H1 (cell line): ENCODE results near the gene WSCD2. TPM values are rescaled to one million over a fixed set of nuclear protein-coding genes. Genes with fewer than 3 reads are reported as not detected.

Experiments used
- CTCF ChIA-PET: fragments of 300-600 bp; sonication (Branson Sonifier 250); formaldehyde crosslinking; loops from one replicate; lab custom pipeline; 2021; ENCODE audit not compliant: partially characterized antibody; lab: Charles Lee
- POLR2A ChIA-PET: fragments of 300-600 bp; sonication (Branson Sonifier 250); formaldehyde crosslinking; loops from one replicate; lab custom pipeline; 2021; ENCODE audit warnings: inconsistent platforms; ENCODE audit not compliant: partially characterized antibody; lab: Charles Lee
- DNase-seq, 2 experiments: peaks; one replicate each; pipeline versions ENCODE4 v3.0.0 to v3.0.0-alpha.2; 2010 to 2022; ENCODE audit warnings: low spot score in 2 of 2, low read depth in 1 of 2, mixed read lengths in 1 of 2
- FAIRE-seq: peaks from 2 replicates; lab custom pipeline; 2011; peaks lifted over from hg19 to GRCh38; lab: Jason Lieb, UNC
- H2AFZ ChIP-seq: 2 replicates; pipeline ENCODE4 v1.8.1; 2012; ENCODE audit warnings: low read length, inconsistent platforms
- H2AK5ac ChIP-seq: 2 replicates; pipeline ENCODE4 v1.6.1; 2013; ENCODE audit warnings: low read depth, low read length
- H2BK120ac ChIP-seq: replicated peaks from 2 replicates; pipeline ENCODE3; 2013; ENCODE audit warnings: low read depth, low read length, inconsistent platforms
- H2BK12ac ChIP-seq: 2 replicates; pipeline ENCODE4 v1.6.1; 2013; ENCODE audit warnings: low read depth, low read length
- H2BK15ac ChIP-seq: 2 replicates; pipeline ENCODE4 v1.6.1; 2013; ENCODE audit warnings: low read length
- H2BK20ac ChIP-seq: 2 replicates; pipeline ENCODE4 v1.6.1; 2013; ENCODE audit warnings: low read length
- H2BK5ac ChIP-seq: 2 replicates; pipeline ENCODE4 v1.6.1; 2013; ENCODE audit warnings: low read depth, low read length
- H3K14ac ChIP-seq: 2 replicates; pipeline ENCODE4 v1.6.1; 2013; ENCODE audit warnings: inconsistent platforms; ENCODE audit not compliant: insufficient read length
- H3K18ac ChIP-seq: 2 replicates; pipeline ENCODE4 v1.6.1; 2013; ENCODE audit warnings: low read length; ENCODE audit errors: extremely low read depth
- H3K23ac ChIP-seq: 2 replicates; pipeline ENCODE4 v1.6.1; 2013; ENCODE audit warnings: inconsistent platforms; ENCODE audit not compliant: insufficient read length
- H3K23me2 ChIP-seq: 2 replicates; pipeline ENCODE4 v1.6.1; 2013; ENCODE audit warnings: low read depth, low read length
- H3K27ac ChIP-seq: 2 replicates; pipeline ENCODE4 v1.6.1; 2011; ENCODE audit warnings: low read depth, low read length, inconsistent platforms
- H3K27me3 ChIP-seq, 4 experiments: replicated peaks in 1 of 4; 1 replicate in 1 of 4; 2 replicates in 3 of 4; pipeline versions ENCODE4 v1.6.1 to v1.8.1; 2011 to 2013; ENCODE audit warnings: low read length in 3 of 4, mild to moderate bottlenecking in 3 of 4, inconsistent platforms in 2 of 4, mixed read lengths in 2 of 4, moderate library complexity in 1 of 4; ENCODE audit not compliant: control insufficient read depth in 3 of 4, insufficient read depth in 3 of 4; ENCODE audit errors: extremely low read depth in 1 of 4
- H3K36me3 ChIP-seq, 4 experiments: 2 replicates each; pipeline versions ENCODE4 v1.6.1 to v1.8.1; 2011 to 2013; ENCODE audit warnings: mild to moderate bottlenecking in 4 of 4, low read length in 3 of 4, moderate library complexity in 2 of 4, control low read depth in 1 of 4, inconsistent platforms in 1 of 4; ENCODE audit not compliant: insufficient read depth in 4 of 4, control insufficient read depth in 2 of 4
- H3K4ac ChIP-seq: replicated peaks from 2 replicates; pipeline ENCODE3; 2013; ENCODE audit warnings: low read length, low read depth, mixed read lengths, inconsistent platforms; ENCODE audit not compliant: insufficient read length
- H3K4me1 ChIP-seq, 4 experiments: replicated peaks in 1 of 4; 1 replicate in 1 of 4; 2 replicates in 3 of 4; pipeline versions ENCODE4 v1.6.1 to v1.8.1; 2011 to 2013; ENCODE audit warnings: low read length in 3 of 4, inconsistent platforms in 2 of 4, mixed read lengths in 1 of 4; ENCODE audit not compliant: insufficient read depth in 4 of 4, control insufficient read depth in 3 of 4
- H3K4me2 ChIP-seq, 2 experiments: 2 replicates each; pipeline versions ENCODE4 v1.6.1 to v1.8.1; 2011 to 2013; ENCODE audit warnings: low read depth in 2 of 2, low read length in 2 of 2, control low read depth in 1 of 2, inconsistent platforms in 1 of 2, mild to moderate bottlenecking in 1 of 2; ENCODE audit not compliant: insufficient read depth in 1 of 2
- H3K4me3 ChIP-seq, 4 experiments: fragments of 200-600, 300-600 bp in 1 of 4; sonication (generic), shearing (Covaris generic), sonication (Bioruptor Twin) in 1 of 4; 2 replicates each; pipeline versions ENCODE4 v1.5.1 to v1.8.1; 2011 to 2016; ENCODE audit warnings: low read length in 4 of 4, low read depth in 3 of 4, control low read depth in 2 of 4, inconsistent platforms in 2 of 4, mild to moderate bottlenecking in 2 of 4, mixed read lengths in 1 of 4, moderate library complexity in 1 of 4; ENCODE audit not compliant: insufficient read depth in 2 of 4; ENCODE audit errors: extremely low read depth in 1 of 4
- H3K56ac ChIP-seq: replicated peaks from 2 replicates; pipeline ENCODE3; 2013; ENCODE audit warnings: low read depth, mild to moderate bottlenecking, mixed read lengths, low read length, inconsistent platforms; ENCODE audit not compliant: insufficient read length
- H3K79me1 ChIP-seq: 2 replicates; pipeline ENCODE4 v1.6.1; 2013; ENCODE audit warnings: low read depth, low read length, control low read depth
- H3K79me2 ChIP-seq, 2 experiments: 2 replicates each; pipeline versions ENCODE4 v1.6.1 to v1.8.1; 2012 to 2013; ENCODE audit warnings: low read length in 2 of 2, mild to moderate bottlenecking in 2 of 2, inconsistent platforms in 1 of 2; ENCODE audit not compliant: insufficient read depth in 2 of 2, control insufficient read depth in 1 of 2
- H3K9ac ChIP-seq, 4 experiments: replicated peaks in 1 of 4; 1 replicate in 1 of 4; 2 replicates in 3 of 4; pipeline versions ENCODE4 v1.6.1 to v1.8.1; 2011 to 2013; ENCODE audit warnings: low read depth in 3 of 4, low read length in 3 of 4, control low read depth in 2 of 4, mild to moderate bottlenecking in 2 of 4, moderate library complexity in 2 of 4, inconsistent platforms in 1 of 4; ENCODE audit errors: extremely low read depth in 1 of 4
- H3K9me3 ChIP-seq, 2 experiments: 2 replicates each; pipeline versions ENCODE4 v1.6.1 to v1.8.1; 2012 to 2013; ENCODE audit warnings: mild to moderate bottlenecking in 2 of 2, moderate library complexity in 2 of 2, control low read depth in 1 of 2, inconsistent platforms in 1 of 2, low read depth in 1 of 2, low read length in 1 of 2, mixed read lengths in 1 of 2; ENCODE audit not compliant: insufficient read depth in 2 of 2
- H4K20me1 ChIP-seq, 2 experiments: replicated peaks in 1 of 2; 2 replicates each; pipeline versions ENCODE3 to v1.8.1; 2011 to 2013; ENCODE audit warnings: inconsistent platforms in 2 of 2, low read length in 2 of 2, mild to moderate bottlenecking in 1 of 2; ENCODE audit not compliant: insufficient read depth in 2 of 2, control insufficient read depth in 1 of 2
- H4K5ac ChIP-seq: 2 replicates; pipeline ENCODE4 v1.6.1; 2013; ENCODE audit warnings: low read length, low read depth, mixed read lengths, inconsistent platforms; ENCODE audit not compliant: insufficient read length
- H4K8ac ChIP-seq: 2 replicates; pipeline ENCODE4 v1.8.0; 2013; ENCODE audit warnings: mild to moderate bottlenecking, moderate library complexity, low read length, inconsistent platforms; ENCODE audit not compliant: insufficient read depth; ENCODE audit errors: extremely low read depth
- H4K91ac ChIP-seq: replicated peaks from 2 replicates; pipeline ENCODE3; 2013; ENCODE audit warnings: low read length, mixed read lengths, inconsistent platforms; ENCODE audit not compliant: insufficient read length
- CBX8 ChIP-seq: fragments of 300-800, 300-1000 bp; sonication (generic); IDR thresholded peaks from 2 replicates; pipeline ENCODE4 v1.7.1; 2016; ENCODE audit warnings: low read depth, low read length, borderline replicate concordance
- RFX5 ChIP-seq: IDR thresholded peaks from 2 replicates; pipeline ENCODE4 v1.6.1; 2011; ENCODE audit warnings: low read depth, low read length, improper control_type of control experiment, borderline replicate concordance
- WGBS, 2 experiments: shearing (Covaris generic) in 1 of 2; methylation state at CpG; one replicate each; pipeline versions ENCODE4 v1.1.6 to v1.1.7; 2013 to 2015; ENCODE audit warnings: low lambda C conversion rate in 2 of 2, mixed read lengths in 2 of 2, inconsistent platforms in 1 of 2, low coverage in 1 of 2, missing lambda C conversion rate in 1 of 2; ENCODE audit not compliant: insufficient replicate concordance in 2 of 2, insufficient coverage in 1 of 2, insufficient read length in 1 of 2; ENCODE audit errors: extremely low coverage in 1 of 2, missing lambda C conversion rate in 1 of 2; 5-methylcytosine and 5-hydroxymethylcytosine counted together
- polyA plus RNA-seq, 7 experiments: library from polyadenylated mRNA; depleted of rRNA in 3 of 7; stranded (reverse) in 5 of 7; unstranded in 2 of 7; fragments of >200 nt in 5 of 7; fragments of 200-250 nt in 2 of 7; gene quantifications; 1 replicate in 5 of 7; 2 replicates in 1 of 7; 4 replicates in 1 of 7; pipeline versions ENCODE4 v1.2.1 to v1.2.3, GENCODE V29; 2011 to 2013; ENCODE audit warnings: missing spikeins in 2 of 7, mixed read lengths in 2 of 7
- total RNA-seq: library from RNA; stranded (reverse); fragmentation: NEBNext Ultra II Directional; extraction: Animal tissue kit (Norgen Biotek cat#: 25700); gene quantifications from 2 replicates; pipeline ENCODE4 v1.2.1, GENCODE V29; 2021

Gene WSCD2
- total and polyA plus RNA-seq, 2 of the 8 experiments (the other 6 are each of a cell fraction or from before 2014, with no cell fraction given) = 1.3 to 2.2 TPM

DNA sequence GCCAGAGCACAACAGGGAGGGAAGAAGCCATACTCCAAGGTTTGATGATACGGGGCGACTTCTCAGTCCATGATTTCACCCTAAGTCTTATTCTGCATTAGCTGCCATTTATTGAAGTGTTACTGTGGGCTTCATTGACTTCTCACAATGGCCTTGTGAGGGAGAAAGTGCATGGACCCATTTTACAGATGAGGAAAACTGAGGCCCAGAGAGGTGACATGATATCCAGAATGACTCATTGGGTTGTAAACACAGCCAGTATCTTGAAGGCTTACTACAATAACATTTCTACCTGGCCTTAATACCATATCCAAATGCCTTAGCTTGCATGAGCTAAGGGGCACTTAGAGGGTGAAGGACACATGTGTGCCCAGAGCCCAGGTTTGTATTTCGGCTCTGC, 109.4 kb downstream of the WSCD2 start:
- no peak for FAIRE-seq
- TF ChIP-seq RFX5 (no peak), CBX8 (no peak)
- POLR2A ChIA-PET = no interaction called here
- H2AK5ac ChIP-seq = no peak overlapping the region
- H3K18ac ChIP-seq = no peak overlapping the region
- H4K91ac ChIP-seq = no peak overlapping the region
- H4K20me1 ChIP-seq = no peaks in the 10 kb centered on the region
- no peak overlapping the region for H3K4ac ChIP-seq
- no peak overlapping the region for H3K9ac ChIP-seq
- CTCF ChIA-PET = interaction anchor here (1.1 to 6.9 kb wide), 16 partner anchors 8 to 259 kb away, joined by 3 to 35 read pairs (median 6); no protein-coding TSS in a partner anchor
- H2AFZ ChIP-seq = no peak overlapping the region
- H3K9me3 ChIP-seq = no peaks in the 10 kb centered on the region; a peak in 1 of 4 replicates
- no peaks in the 10 kb centered on the region for H3K79me2 ChIP-seq
- H4K5ac ChIP-seq = no peak overlapping the region
- no peak overlapping the region for H2BK5ac ChIP-seq
- H3K36me3 ChIP-seq = no peaks in the 10 kb centered on the region
- no peak overlapping the region for H3K4me2 ChIP-seq
- H2BK120ac ChIP-seq = no peak overlapping the region
- no peak overlapping the region for H4K8ac ChIP-seq
- H3K56ac ChIP-seq = no peak overlapping the region
- H2BK20ac ChIP-seq = no peak overlapping the region
- H3K14ac ChIP-seq = no peak overlapping the region
- H3K4me3 ChIP-seq = no peak overlapping the region
- H3K79me1 ChIP-seq = no peaks in the 10 kb centered on the region
- no peak overlapping the region for H3K23ac ChIP-seq
- 94% methylated on average over 3 of the region's 3 CpGs; no CpG with 5 or more reads in 1 of the 2 experiments for WGBS, 2 experiments
- H3K4me1 ChIP-seq = peaks cover 8 to 26% (median 11%) of the 10 kb centered on the region in 4 experiments
- H2BK15ac ChIP-seq = no peak overlapping the region
- H3K27ac ChIP-seq = no peak overlapping the region
- H3K27me3 ChIP-seq = no peaks in the 10 kb centered on the region
- DNase-seq = no peak
- H3K23me2 ChIP-seq = no peaks in the 10 kb centered on the region; the same call in 1 of the 2 replicates
- no peak overlapping the region for H2BK12ac ChIP-seq
